Transverse colon (tissue), 4 donors: Measurements from ENCODE around the gene DLX1. TPM values are rescaled to one million over a fixed set of nuclear protein-coding genes. Genes with fewer than 3 reads are reported as not detected.
"Not testable (repeated sequence)": the region's sequence is repeated elsewhere in the genome, so short reads cannot be mapped to it uniquely, and the experiment has no call there.

Experiments
- DNase-seq: peaks from one replicate; pipeline ENCODE4 v3.0.0-alpha.2; 2019
- H3K27ac ChIP-seq, 4 donors: fragments of 200-600 bp; sonication (generic); 2 replicates each; pipeline ENCODE4 v1.5.1; 2016 to 2018; ENCODE audit warnings: inconsistent platforms in 4 of 4
- H3K27me3 ChIP-seq: fragments of 200-600 bp; sonication (generic); 2 replicates; pipeline ENCODE4 v1.5.1; 2017; ENCODE audit warnings: inconsistent platforms
- H3K36me3 ChIP-seq, 4 donors: fragments of 200-600 bp; sonication (generic); 2 replicates each; pipeline ENCODE4 v1.5.1; 2017 to 2019; ENCODE audit warnings: inconsistent platforms in 4 of 4
- H3K4me1 ChIP-seq, 4 donors: fragments of 200-600 bp; sonication (generic); 2 replicates each; pipeline ENCODE4 v1.5.1; 2017 to 2020; ENCODE audit warnings: inconsistent platforms in 4 of 4
- H3K4me3 ChIP-seq, 4 donors: fragments of 200-600 bp; sonication (generic); 1 replicate in 1 of 4; 2 replicates in 3 of 4; pipeline versions ENCODE4 v1.5.1 to v1.6.1; 2017 to 2019; ENCODE audit warnings: inconsistent platforms in 4 of 4
- H3K9me3 ChIP-seq, 2 donors: fragments of 200-600 bp; sonication (generic); 2 replicates each; pipeline ENCODE4 v1.5.1; 2017 to 2019; ENCODE audit warnings: inconsistent platforms in 2 of 2
- EP300 ChIP-seq: sonication (generic); formaldehyde crosslinking; IDR thresholded peaks from one replicate; pipeline ENCODE4 v1.6.1; 2017; ENCODE audit warnings: antibody characterized with exemption, low read depth
- POLR2A ChIP-seq: fragments of 450-650 bp; IDR thresholded peaks from one replicate; pipeline ENCODE4 v1.6.1; 2016; ENCODE audit warnings: antibody characterized with exemption, mild to moderate bottlenecking, moderate library complexity
- POLR2AphosphoS5 ChIP-seq, 3 donors: sonication (generic); formaldehyde crosslinking; IDR thresholded peaks; one replicate each; pipeline ENCODE4 v1.6.1; 2016; ENCODE audit warnings: antibody characterized with exemption in 3 of 3
- WGBS, 2 donors: methylation state at CpG; one replicate each; pipeline ENCODE4 v1.1.5; 2018; ENCODE audit warnings: low coverage in 1 of 2; 5-methylcytosine and 5-hydroxymethylcytosine counted together
- in situ Hi-C, 4 donors: fragments of 200-750 bp; cut with MboI; loops; one replicate each; pipeline versions ENCODE4 v1.15.0 to v1.15.1; 2017; ENCODE audit warnings: low sequenced_read_pairs in 3 of 4, low pct_ligation_motif_present in 1 of 4, low pct_unique_long_range_greater_than_20kb in 1 of 4
- intact Hi-C: fragments of 100-400 bp; cut with DNase I; formaldehyde crosslinking; loops from one replicate; pipeline ENCODE4 v1.15.1; 2023; ENCODE audit warnings: low total_unique reads
- total RNA-seq, 4 donors: library from RNA; depleted of rRNA; stranded (reverse); fragments of >200 nt; gene quantifications; one replicate each; pipeline ENCODE4 v1.1.0, GENCODE V29; 2016
- TF ChIP-seq, protein P1 (sequence below), 5 experiments: fragments of 200-600 bp in 3 of 5; fragments of 450-650 bp in 2 of 5; sonication (generic) in 3 of 5; IDR thresholded peaks; 1 replicate in 2 of 5; 2 replicates in 3 of 5; pipeline ENCODE4 v1.5.1; 2016 to 2017; ENCODE audit warnings: antibody characterized with exemption in 5 of 5, inconsistent platforms in 3 of 5, mild to moderate bottlenecking in 2 of 5, moderate library complexity in 1 of 5

Gene DLX1
- total RNA-seq, 4 donors from 2014 or later, result not detected

DNA sequence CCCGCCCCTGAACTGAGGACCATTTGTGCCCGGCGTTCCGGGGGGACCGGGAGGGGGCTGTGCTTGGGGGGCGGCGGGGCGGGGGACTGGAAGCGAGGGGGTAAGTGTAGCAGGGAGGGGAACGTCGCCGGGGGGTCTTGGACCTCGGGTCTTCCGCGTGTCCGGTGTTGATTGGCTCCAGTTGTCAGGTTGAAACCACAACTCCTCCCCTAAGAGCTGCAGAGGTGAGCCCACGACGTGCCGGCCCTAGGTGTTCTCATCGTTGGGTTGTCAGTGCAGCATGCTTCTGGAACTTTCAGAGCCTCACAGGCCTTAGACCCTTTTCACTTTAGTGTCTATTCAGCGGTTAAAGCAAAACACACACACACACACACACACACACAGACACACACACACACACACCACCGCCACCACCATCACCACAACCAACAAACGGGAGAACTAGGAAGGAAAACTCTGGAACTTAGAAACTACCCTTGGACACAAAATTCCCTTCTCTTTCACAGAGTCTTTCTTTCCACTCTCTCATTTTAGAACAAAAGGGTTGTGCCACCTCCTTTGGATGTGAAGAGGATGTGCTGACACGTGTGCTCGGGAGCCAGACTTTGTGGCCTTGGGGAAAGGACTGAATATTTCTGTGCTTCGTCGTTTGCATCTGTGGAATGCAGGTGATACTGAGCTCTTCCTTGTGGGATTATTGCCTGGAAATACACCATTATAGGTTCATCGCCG, 24.1 kb downstream of the DLX1 start:
- DNase-seq, result no peak
- TF ChIP-seq, protein P1, sequence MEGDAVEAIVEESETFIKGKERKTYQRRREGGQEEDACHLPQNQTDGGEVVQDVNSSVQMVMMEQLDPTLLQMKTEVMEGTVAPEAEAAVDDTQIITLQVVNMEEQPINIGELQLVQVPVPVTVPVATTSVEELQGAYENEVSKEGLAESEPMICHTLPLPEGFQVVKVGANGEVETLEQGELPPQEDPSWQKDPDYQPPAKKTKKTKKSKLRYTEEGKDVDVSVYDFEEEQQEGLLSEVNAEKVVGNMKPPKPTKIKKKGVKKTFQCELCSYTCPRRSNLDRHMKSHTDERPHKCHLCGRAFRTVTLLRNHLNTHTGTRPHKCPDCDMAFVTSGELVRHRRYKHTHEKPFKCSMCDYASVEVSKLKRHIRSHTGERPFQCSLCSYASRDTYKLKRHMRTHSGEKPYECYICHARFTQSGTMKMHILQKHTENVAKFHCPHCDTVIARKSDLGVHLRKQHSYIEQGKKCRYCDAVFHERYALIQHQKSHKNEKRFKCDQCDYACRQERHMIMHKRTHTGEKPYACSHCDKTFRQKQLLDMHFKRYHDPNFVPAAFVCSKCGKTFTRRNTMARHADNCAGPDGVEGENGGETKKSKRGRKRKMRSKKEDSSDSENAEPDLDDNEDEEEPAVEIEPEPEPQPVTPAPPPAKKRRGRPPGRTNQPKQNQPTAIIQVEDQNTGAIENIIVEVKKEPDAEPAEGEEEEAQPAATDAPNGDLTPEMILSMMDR (IDR thresholded peaks at IDR 0.05), result no peak
- no peak for TF ChIP-seq POLR2AphosphoS5 (IDR thresholded peaks at IDR 0.05)
- no peak for TF ChIP-seq EP300
- no peak for TF ChIP-seq POLR2A
- Histone ChIP-seq H3K36me3 (no peaks in the 10 kb centered on the region), H3K27me3 (peaks cover 77% of the 10 kb centered on the region), H3K9me3 (no peaks in the 10 kb centered on the region), H3K27ac (no peak overlapping the region), H3K4me3 (no peak overlapping the region), H3K4me1 (peaks cover 0 to 11% (median 7%) of the 10 kb centered on the region in 4 donors)
- WGBS, 2 donors, result 59 to 60% methylated on average over 16 to 29 of the region's 29 CpGs
- intact Hi-C loops (loop anchor here (10.0 kb wide), 1 partner anchor 405 kb away; no protein-coding TSS in a partner anchor), in situ Hi-C loops (loop anchor here (10.0 to 25.0 kb wide), 4 partner anchors 297 to 522 kb away; no protein-coding TSS in a partner anchor)

DNA sequence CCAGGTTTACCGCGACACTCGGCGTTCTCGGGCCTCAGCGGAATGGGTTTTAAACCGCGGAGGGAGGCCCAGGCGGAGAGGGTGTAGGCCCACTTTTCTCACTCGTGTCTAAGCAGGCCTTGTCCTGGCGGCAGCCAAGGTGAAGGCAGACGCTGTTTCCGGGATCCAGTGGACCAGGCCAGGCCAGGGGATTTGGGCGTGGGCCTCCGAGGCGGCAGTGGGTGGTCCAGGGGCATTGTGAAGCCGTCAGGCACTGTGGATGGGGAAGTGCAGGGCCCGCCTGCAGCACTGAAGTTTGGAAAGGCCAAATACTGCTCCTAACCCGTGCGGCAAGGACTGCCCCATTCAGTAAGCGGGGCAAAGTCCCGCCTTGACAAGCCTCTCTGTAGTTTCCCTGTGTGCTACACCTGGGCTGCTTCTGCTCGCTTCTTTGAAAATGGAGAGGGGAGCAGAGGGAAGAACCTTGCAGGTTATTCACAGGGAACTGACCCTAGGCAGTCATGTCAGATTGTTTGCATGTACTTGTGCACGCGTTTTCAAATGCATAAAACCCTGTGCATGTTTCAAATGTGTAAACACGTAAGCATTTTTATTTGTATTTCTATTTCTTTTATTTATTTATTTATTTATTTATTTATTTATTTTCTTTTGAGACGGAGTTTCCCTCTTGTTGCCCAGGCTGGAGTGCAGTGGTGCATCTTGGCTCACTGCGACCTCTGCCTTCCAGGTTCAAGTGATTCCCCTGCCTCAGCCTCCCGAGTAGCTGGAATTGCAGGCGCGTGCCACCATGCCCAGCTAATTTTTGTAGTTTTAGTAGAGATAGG, 24.9 kb downstream of the DLX1 start:
- Histone ChIP-seq H3K36me3 (no peaks in the 10 kb centered on the region), H3K4me1 (peaks cover 0 to 11% (median 7%) of the 10 kb centered on the region in 4 donors), H3K27me3 (peaks cover 75% of the 10 kb centered on the region), H3K4me3 (no peak overlapping the region), H3K27ac (no peak overlapping the region), H3K9me3 (no peaks in the 10 kb centered on the region)
- in situ Hi-C loops, result loop anchor here (10.0 to 25.0 kb wide), 4 partner anchors 298 to 523 kb away; no protein-coding TSS in a partner anchor
- TF ChIP-seq POLR2AphosphoS5 (IDR thresholded peaks at IDR 0.05) (no peak), EP300 (no peak)
- intact Hi-C loops, result loop anchor here (10.0 kb wide), 2 partner anchors 405 to 535 kb away; no protein-coding TSS in a partner anchor
- 79 to 82% methylated on average over 3 to 31 of the region's 31 CpGs for WGBS, 2 donors
- DNase-seq, result no peak

DNA sequence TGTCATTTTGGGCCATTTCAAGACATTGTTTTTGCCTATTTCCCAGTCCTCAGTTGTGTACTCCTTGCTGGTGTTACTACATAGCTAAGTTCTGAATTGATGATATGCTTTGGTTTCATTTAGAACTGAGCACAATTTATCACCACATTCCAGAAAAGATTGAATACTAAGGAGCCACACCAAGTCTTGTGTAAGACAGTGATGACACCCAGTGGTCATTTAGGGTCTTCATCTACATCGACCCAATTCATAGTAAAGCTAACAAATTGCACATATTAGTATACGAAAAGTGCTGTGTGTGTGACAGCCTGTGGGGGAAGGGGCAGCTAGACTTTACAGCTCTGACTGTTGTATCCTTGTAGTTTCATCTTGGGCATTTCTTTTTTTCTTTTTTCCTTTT, 28.3 kb downstream of the DLX1 start:
- DNase-seq, result no peak
- no peaks in the 10 kb centered on the region for H3K9me3 ChIP-seq
- no peaks in the 10 kb centered on the region for H3K4me1 ChIP-seq
- WGBS, 2 donors, result 17 to 36% methylated on average over 2 of the region's 2 CpGs
- peaks cover 60% of the 10 kb centered on the region for H3K27me3 ChIP-seq
- no peak overlapping the region for H3K27ac ChIP-seq
- H3K36me3 ChIP-seq, result no peaks in the 10 kb centered on the region
- in situ Hi-C loops (loop anchor here (25.0 kb wide), 3 partner anchors 301 to 526 kb away; no protein-coding TSS in a partner anchor), intact Hi-C loops (loop anchor here (10.0 kb wide), 1 partner anchor 539 kb away; no protein-coding TSS in a partner anchor)
- no peak overlapping the region for H3K4me3 ChIP-seq
- TF ChIP-seq, protein P1 (IDR thresholded peaks at IDR 0.05), result no peak
- TF ChIP-seq POLR2AphosphoS5 (IDR thresholded peaks at IDR 0.05) (no peak), POLR2A (no peak), EP300 (no peak)

DNA sequence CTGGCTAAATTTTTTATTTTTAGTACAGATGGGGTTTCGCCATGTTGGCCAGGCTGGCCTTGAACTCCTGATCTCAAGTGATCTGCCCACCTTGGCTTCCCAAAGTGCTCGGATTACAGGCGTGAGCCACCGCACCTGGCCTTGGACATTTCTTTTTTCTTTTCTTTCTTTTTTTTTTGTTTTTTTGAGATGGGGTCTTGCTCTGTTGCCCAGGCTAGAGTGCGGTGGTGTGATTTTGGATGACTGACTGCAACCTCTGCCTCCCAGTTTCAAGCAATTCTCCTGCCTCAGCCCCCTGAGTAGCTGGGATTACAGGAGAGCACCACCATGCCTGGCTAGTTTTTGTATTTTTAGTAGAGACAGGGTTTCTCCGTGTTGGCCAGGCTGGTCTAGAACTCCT, 28.9 kb downstream of the DLX1 start:
- not testable (repeated sequence) for H3K4me3 ChIP-seq, DNase-seq, H3K4me1 ChIP-seq, H3K36me3 ChIP-seq, H3K27ac ChIP-seq, H3K9me3 ChIP-seq
- WGBS, 2 donors, result 88% methylated on average over 6 of the region's 6 CpGs; no CpG with 5 or more reads in 1 of the 2 donors
- intact Hi-C loops, result loop anchor here (10.0 kb wide), 1 partner anchor 539 kb away; no protein-coding TSS in a partner anchor
- in situ Hi-C loops, result loop anchor here (25.0 kb wide), 3 partner anchors 302 to 527 kb away; no protein-coding TSS in a partner anchor
- peaks cover 55% of the 10 kb centered on the region for H3K27me3 ChIP-seq
